Ishikawa (cell line): ENCODE results near the gene CSNK2A2.

Source experiments
- EP300 ChIP-seq: IDR thresholded peaks from 2 replicates; pipeline ENCODE4 v1.6.1; 2012; ENCODE audit warnings: borderline replicate concordance
- TAF1 ChIP-seq: IDR thresholded peaks from 2 replicates; pipeline ENCODE4 v1.6.1; 2012; ENCODE audit warnings: low read depth, mild to moderate bottlenecking

- TF ChIP-seq EP300 (no peak), TAF1 (no peak)
Observed at GRCh38 chr16:58205276-58206036, 7.5 kb upstream of the CSNK2A2 start.
